GM21390 (cell line): ENCODE measurements around the gene GRN.
"Not testable (repeated sequence)": the region's sequence is repeated elsewhere in the genome, so short reads cannot be mapped to it uniquely, and the experiment has no call there.

Experiments
- ATAC-seq: cut with Tn5 transposase; IDR thresholded peaks from one replicate; pipeline ENCODE4 v1.9.1; 2021; ENCODE audit not compliant: unreplicated experiment

GRN gene

GRCh38 chr17:44360144-44360533, 15.0 kb downstream of the GRN start:
- no peak for ATAC-seq

- ATAC-seq: no peak
These were observed 15.7 kb downstream of the GRN start for GRCh38 chr17:44360826-44361225.

GRCh38 chr17:44361292-44362260, 16.5 kb downstream of the GRN start:
- ATAC-seq: no peak

- ATAC-seq: no peak
These were observed 17.4 kb downstream of the GRN start for GRCh38 chr17:44362459-44362948.

- ATAC-seq: no peak
These were observed 18.0 kb downstream of the GRN start for GRCh38 chr17:44362949-44363612.

- no peak for ATAC-seq
These were observed 18.6 kb downstream of the GRN start, which contains the start of gene FAM171A2 for GRCh38 chr17:44363613-44364159. Gene FAM171A2, minus strand, starts transcription at chr17:44363853. Its CDS starts 139 bp downstream, at chr17:44363714.

- ATAC-seq: not testable (repeated sequence)
These were observed 19.9 kb downstream of the GRN start for GRCh38 chr17:44365051-44365450.

GRCh38 chr17:44367231-44367979, 22.3 kb downstream of the GRN start:
- no peak for ATAC-seq

GRCh38 chr17:44368391-44369243, 23.5 kb downstream of the GRN start:
- not testable (repeated sequence) for ATAC-seq

- ATAC-seq: not testable (repeated sequence)
These were observed 24.4 kb downstream of the GRN start for GRCh38 chr17:44369414-44370023.

- ATAC-seq: no peak
These were observed 26.9 kb downstream of the GRN start for GRCh38 chr17:44372036-44372435.

- no peak for ATAC-seq
These were observed 29.4 kb downstream of the GRN start for GRCh38 chr17:44374306-44375195.

GRCh38 chr17:44375196-44376017, 30.3 kb downstream of the GRN start:
- ATAC-seq: no peak

GRCh38 chr17:44376124-44376523, 31.0 kb downstream of the GRN start:
- ATAC-seq: no peak

GRCh38 chr17:44376779-44377178, 31.7 kb downstream of the GRN start:
- ATAC-seq: no peak

GRCh38 chr17:44378171-44378705, 33.1 kb downstream of the GRN start:
- ATAC-seq: no peak

GRCh38 chr17:44379887-44380286, 34.8 kb downstream of the GRN start:
- ATAC-seq: no peak
